ENCODE data around the gene FERMT1.
A peak's percentile ranks its signal among the peaks of the same experiment; 100 is the strongest.
"Not testable (repeated sequence)": the region's sequence is repeated elsewhere in the genome, so short reads cannot be mapped to it uniquely, and the experiment has no call there.

FERMT1 gene

DNA sequence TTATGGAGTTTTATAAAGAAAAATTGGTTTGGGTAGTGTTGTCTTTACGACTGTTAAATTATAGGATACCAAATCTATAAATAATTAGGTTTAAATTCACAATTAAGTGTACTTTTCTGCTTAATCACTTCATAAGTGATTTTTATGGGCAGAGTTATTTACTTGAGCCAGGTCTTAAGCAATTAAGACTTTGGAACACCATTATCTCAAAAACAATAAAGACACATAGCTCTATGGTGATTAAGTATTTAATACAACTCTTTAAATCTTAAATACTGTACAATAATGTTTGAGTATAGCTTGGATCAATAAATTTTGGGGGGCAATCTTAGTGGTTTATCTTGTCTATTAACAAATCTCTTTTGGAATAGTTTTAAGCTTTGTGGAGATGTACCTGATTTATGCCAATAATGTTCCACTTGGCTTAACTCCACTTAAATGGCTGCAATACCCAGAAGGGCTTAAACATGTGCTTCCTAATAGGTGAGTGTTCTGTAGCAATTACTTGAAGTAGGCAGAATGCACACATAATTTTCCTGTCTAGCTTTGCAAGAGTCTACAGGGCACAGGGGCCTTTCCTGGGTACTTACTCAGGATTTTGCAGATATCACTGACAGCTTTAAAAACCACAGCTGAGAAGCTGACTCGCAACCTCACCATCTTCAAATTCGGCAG is 7.5 kb downstream of the FERMT1 start:
- DNase-seq: no peak

GRCh38 chr20:6114696-6115095 is 8.1 kb downstream of the FERMT1 start:
- no peak for DNase-seq

- no peak for DNase-seq
Measured at GRCh38 chr20:6113951-6114350, 8.9 kb downstream of the FERMT1 start.

DNA sequence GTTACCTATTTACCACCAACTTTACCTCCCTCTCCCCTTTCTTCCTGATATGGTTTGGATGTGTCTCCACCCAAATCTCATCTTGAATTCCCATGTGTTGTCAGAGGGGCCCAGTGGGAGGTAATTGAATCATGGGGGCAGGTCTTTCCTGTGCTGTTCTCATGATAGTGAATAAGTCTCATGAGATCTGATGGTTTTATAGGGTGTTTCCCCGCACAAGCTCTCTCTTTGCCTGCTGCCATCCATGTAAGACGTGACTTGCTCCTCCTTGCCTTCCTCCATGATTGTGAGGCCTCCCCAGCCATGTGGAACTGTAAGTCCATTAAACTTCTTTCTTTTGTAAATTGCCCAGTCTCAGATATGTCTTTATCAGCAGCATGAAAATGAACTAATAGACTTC is 9.9 kb downstream of the FERMT1 start:
- DNase-seq: not testable (repeated sequence)

GRCh38 chr20:6108330-6108729 is 14.5 kb downstream of the FERMT1 start:
- DNase-seq: no peak

DNA sequence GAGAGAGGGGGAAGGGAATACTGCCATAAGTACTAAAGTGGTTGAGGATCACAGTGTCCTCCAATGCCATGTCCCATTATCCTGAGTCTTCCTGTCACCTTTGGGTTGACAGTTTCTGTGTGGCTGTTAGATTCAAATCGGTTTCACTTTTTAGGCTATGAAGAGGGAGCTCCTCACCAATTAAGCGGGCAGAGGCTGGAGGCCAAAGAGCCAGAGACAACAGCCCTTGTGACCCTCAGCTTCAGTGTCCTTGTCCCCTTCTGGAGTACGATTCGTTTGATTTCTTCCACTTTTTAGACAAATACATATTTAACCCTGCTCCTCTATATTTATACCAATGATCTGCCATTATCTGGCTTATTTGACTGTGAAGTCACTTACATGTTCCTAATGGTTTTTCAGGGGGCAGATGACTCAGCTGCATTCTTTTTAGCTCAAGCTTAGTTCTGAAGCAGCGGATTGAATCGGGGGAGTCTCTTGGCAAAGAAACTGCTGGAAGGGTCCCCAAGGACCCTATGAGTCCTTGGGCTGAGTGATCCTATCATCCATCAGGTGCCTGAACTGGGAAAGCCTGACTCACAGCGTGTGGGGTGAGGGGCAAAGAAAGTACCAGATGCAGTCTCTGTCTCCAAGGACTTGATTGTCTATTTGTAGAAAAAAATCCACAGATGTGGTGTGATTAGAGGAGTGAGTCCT is 18.2 kb downstream of the FERMT1 start:
- DNase-seq: no peak

DNA sequence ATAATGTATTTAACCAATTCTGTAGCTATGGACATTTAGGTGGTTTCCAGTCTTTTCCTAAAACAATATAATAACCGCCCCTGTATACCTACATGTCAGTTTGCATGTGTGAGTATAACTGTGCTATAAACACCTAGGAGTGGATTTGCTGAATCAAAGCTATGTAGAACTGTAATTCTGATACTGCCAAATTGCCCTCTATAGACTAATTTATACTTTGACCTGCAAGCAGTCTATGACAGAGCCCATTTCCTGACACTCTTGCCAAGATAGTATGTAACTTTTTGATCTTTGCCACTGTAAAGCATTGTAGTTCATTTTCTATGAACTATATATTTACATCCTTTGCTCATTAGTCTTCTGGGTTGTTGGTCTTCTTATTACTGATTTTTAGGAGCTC is 19.5 kb downstream of the FERMT1 start:
- DNase-seq: no peak

GRCh38 chr20:6101346-6101745 is 21.5 kb downstream of the FERMT1 start:
- no peak for DNase-seq

DNA sequence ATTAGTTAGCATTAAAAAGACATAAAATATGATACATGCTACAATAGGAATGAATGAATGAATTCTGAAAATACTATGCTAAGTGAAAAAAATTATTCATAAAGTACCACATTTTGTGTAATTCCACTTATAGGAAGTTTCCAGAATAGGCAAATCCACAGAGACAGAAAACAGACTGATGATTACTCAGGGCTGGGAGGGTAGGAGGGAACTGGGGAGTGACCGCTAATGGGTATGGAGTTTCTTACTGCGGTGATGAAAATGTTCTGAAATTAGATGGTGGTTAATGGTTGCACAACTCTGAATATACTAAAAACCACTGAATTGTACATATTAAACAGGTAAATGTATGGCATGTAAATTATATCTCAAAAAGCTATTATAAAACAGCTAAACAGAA is 22.6 kb downstream of the FERMT1 start:
- DNase-seq: peak; percentile 70 to 80

GRCh38 chr20:6099819-6100218 is 23.0 kb downstream of the FERMT1 start:
- DNase-seq: no peak

- DNase-seq: no peak
Measured at GRCh38 chr20:6095409-6095808, 27.4 kb downstream of the FERMT1 start.

DNA sequence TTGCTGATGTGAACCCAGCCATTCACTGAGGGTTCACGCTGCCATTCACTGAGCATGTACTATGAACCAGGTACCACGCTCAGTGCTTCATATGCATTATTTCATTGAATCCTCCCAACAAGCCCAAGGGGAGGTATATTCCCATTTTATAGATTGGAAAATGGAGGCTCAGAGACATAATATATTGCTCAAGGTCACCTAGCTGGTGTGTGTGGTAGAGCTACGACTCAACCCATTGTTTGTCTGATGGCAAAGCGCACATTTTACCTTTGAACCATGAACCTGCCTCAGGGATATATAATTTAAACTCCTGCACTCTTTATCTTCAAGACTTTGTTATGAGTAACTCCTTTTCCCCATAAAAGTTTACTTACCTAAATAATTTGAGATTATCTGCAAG is 28.3 kb downstream of the FERMT1 start:
- DNase-seq: no peak

- DNase-seq: no peak
Measured at GRCh38 chr20:6094063-6094462, 28.8 kb downstream of the FERMT1 start.

DNA sequence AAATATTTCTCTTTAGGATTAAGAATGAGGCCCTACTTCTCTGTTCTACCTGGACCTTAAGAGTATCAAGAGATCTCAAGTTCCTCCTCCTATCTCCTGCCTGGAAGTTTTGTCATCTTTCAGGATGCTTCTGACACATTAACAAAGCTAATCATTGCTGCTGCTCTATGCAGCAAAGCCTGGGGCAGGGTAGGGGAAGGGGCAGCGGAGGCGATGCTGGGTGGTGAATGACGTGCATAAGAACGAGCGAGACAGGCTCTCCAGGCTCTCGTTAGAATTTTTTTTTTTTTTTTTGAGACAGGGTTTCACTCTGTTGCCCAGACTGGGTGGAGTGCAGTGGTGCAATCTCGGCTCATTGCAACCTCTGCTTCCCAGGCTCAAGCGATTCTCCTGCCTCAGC is 31.2 kb downstream of the FERMT1 start:
- no peak for DNase-seq

GRCh38 chr20:6086868-6087267 is 36.0 kb downstream of the FERMT1 start:
- no peak for DNase-seq

- DNase-seq: no peak
Measured at GRCh38 chr20:6083926-6084325, 38.9 kb downstream of the FERMT1 start.

- peak in 1 of 2 donors; percentile 3 for DNase-seq
Measured at GRCh38 chr20:6081236-6081635, 41.6 kb downstream of the FERMT1 start.

- DNase-seq: no peak
Measured at GRCh38 chr20:6079016-6079415, 43.8 kb downstream of the FERMT1 start.

DNA sequence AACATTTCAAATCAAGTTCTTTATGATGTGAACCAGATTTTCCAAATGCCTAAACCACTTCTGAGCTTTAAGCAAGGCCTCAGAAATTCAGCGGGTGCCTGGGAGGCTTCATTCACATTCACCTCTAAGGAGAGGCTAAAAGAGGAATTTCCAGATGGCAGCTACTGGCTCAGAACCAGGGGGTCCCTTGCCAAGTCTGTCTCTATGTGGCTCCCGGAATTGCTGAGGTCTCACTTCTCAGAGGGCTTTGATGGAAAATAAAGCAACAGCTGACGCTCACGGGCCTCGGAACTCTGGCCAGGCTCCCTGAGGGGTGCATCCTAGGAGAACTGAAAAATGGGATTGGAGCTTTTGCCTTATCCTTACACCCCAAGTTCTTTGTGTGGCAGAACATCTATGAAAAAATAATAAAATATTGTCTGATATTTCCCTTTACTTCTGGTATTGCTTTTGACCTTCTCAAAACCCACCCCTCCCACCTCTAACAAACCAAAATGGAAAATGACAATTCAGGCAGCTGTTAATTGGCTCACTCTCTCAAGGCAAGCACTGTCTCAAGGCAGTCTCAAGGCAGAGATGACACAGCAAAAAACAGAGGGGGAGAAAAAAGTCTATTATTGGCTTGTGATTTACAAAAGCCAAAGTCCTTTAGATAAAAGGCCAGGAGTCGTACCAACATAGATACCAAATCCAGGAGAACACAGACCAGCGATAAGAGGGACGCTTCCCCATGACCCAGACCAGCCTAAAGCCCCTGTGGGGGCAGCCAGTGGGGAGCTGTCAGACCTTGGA is 47.2 kb downstream of the FERMT1 start:
- DNase-seq: no peak

DNA sequence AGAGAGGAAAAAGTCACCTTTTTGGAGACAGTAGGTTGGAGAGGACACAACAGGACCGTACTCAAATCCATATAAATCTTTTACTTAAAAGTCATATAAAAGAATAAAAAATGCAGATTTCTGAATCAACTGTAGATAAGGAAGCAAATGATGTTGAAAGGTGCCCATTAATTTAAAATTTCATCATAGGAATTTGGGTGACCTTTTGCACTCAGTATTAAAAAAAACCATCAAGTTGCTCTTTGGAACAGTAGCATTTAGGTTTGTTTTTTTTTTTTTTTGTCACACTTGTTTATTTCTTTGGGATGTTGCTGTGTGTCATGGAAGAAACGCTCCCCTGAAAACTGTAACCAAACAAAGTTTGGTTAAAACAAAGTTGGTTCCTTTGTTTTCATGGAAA is 48.0 kb downstream of the FERMT1 start:
- no peak for DNase-seq

DNA sequence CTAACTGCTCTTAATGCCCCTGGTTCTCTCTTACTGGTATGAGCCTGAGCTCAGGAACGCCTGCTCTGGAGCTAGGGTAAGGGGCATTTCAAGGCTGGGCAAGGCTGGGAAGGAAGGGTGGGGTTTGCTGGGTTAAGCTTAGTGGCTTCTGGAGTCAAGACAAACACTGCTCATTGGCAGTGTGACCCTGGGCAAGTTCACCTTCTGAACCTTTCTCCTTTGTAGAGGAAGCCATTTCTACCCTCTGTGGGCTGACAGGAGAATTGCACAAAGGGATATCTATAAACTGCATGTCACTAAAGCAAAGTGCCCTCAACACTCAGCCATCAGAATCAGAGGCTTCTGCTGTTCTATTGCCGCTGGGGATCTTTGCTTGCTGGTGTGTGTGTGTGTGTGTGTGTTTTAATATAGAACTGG is 48.7 kb downstream of the FERMT1 start:
- peak in 1 of 2 donors; percentile 27 for DNase-seq

GRCh38 chr20:6070829-6071695 is 51.8 kb downstream of the FERMT1 start:
- DNase-seq: no peak

DNA sequence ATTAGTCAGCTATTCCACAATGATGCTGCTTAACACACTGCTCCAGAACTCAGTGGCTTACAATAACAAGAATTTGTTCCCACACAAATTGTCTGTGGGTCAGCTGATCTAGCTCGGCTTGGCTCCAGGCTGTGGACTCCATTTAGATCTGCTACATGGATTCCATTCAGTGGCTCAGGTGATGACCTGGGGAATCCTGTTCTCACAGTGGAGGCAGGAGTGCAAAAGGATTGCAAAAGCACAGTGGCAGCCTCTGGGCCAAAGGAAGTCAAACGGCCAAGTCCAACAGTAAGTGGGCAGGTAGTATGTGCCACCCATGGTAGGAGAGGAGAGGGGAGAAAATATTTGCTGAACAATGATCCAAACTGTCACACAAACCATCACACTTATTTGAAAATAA is 53.2 kb downstream of the FERMT1 start:
- DNase-seq: no peak
